Activated CD8-positive, alpha-beta memory T cell treated with anti-CD3 and anti-CD28 coated beads for 1 hour (primary cell): ENCODE results near the gene CYP27B1.
A peak's percentile ranks its signal among the peaks of the same experiment; 100 is the strongest.

ENCODE experiments used
- DNase-seq, 2 donors: peaks; one replicate each; pipeline ENCODE4 v3.0.0-alpha.2; 2020; ENCODE audit warnings: low read depth in 1 of 2; ENCODE audit errors: extremely low read depth in 1 of 2

The CYP27B1 gene

GRCh38 chr12:57767305-57767698 lies 424 bp upstream of the CYP27B1 start:
- no peak for DNase-seq

GRCh38 chr12:57765698-57766463 lies 997 bp downstream of the CYP27B1 start:
- DNase-seq: no peak

DNA sequence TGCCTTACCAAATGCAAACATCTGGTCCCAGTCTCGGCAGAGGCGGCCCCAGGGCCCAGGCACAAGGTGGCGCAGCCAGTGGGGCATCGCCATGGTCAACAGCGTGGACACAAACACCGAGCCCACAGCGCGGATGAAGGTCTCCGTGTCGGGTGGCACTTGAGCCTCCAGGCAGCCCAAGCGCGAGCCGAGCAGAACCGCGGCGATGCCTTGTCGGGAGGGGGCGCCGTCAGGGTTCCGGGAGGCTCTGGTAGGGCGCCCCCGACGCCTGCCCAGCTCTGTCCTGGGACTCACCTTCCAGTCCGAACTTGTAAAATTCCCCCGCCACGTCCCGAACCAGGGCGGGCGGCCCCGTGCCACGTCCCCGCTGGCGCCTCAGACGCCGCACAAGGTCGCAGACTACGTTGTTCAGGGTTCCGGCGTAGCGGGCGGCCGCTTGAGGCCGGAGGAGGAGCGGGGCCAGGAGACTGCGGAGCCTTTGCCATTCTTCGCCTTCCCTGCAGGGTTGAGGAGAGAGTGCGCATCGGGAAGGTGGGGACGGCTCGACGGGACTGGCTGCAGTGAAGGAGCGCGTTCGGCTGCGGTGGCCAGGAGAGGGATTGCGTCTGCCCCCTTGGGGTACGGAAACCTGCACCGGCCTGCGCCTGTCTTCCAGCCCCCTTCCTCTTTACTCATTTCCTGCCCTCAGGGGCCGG lies 1.7 kb downstream of the CYP27B1 start:
- DNase-seq: no peak

- DNase-seq: no peak
Measured at GRCh38 chr12:57764662-57765002, 2.2 kb downstream of the CYP27B1 start.

- no peak for DNase-seq
Measured at GRCh38 chr12:57763881-57764661, 2.8 kb downstream of the CYP27B1 start.

- no peak for DNase-seq
Measured at GRCh38 chr12:57762463-57762862, 4.4 kb downstream of the CYP27B1 start.

DNA sequence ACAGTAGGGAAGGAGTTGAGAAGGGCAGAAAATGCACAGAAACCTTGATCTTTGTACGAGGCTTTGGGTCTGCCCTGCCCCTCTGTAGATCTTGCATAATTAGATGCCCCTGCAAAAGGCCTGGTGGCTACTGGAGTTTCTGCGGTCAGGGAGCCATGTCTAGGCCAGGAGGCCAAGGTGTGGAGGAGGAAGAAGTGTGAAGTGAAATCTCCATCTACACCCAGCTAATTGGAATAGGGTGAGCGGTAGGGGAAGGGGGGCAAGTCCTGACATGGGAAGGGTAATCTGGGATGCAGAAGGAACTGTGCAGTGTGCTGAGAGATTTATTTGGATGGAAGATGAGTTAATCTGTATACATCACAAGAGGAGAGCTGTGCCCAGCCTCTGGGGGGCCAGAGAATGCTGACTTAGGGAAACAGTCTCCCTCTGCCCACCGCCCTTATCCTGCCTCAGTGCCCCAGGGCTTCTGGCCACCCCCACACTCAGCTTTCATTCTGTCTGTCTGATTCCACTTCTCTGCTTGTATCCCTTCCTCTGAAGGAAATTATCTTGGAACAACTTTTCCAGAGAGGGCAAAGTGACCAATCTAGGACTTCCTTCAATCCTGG lies 5.4 kb downstream of the CYP27B1 start:
- no peak for DNase-seq

DNA sequence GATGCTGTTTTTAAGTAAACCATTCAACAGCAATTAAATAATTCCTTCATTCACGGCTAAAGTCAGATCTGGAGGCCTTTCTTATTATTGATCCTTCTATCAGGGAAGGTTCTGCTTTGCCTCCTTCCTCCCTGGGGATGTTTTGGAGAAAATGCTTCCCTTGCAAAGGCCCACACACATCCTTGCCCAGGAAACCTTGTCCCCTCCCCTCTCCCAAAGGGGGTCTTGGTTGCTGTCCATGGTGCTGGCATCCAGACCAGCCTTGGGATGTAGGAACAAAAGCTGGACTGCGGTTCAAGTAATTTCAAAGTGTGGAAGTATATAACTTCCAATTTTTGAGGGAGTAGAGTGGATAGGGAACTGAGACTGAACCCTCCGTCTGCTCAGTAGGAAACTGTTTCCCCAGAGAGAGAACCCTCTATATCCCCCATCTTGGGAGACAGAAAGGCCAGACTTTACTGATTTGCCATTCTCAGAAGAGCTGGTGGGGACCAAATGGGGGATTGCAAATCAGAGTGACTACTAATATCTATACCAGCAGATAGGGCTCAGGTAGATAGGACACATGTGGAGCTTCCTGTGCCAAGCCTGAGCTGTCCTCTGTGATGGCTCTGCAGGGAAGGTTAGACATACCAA lies 6.4 kb downstream of the CYP27B1 start:
- DNase-seq: no peak

DNA sequence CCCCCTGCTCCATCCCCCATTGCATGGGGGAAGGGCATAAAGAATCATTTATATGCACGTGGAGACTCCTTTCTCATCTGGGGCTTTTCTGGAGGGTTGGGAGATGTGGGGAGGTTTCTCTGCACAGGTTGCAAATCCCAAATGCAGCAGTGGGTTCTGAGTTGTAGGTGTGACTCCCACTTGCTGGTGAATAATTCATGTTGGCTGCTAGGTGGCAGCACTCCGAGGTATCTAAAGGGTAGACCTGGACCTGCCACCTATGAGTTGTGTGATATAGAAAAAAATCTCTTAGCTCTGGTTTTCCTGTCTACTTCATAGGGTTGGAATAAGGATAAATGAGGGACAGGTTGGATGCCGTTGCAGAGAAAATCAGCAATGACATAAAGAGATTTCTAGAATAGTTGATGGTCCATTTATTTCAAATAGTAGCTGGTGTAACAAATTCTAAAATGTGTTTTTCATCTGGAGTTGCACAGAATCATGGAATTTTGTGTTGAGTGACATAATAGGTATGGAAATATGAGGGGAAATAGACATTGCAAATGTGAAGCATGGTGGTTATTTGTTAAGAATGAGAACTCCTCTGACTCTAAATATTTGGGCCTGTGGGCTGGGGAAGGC lies 7.4 kb downstream of the CYP27B1 start:
- no peak for DNase-seq

DNA sequence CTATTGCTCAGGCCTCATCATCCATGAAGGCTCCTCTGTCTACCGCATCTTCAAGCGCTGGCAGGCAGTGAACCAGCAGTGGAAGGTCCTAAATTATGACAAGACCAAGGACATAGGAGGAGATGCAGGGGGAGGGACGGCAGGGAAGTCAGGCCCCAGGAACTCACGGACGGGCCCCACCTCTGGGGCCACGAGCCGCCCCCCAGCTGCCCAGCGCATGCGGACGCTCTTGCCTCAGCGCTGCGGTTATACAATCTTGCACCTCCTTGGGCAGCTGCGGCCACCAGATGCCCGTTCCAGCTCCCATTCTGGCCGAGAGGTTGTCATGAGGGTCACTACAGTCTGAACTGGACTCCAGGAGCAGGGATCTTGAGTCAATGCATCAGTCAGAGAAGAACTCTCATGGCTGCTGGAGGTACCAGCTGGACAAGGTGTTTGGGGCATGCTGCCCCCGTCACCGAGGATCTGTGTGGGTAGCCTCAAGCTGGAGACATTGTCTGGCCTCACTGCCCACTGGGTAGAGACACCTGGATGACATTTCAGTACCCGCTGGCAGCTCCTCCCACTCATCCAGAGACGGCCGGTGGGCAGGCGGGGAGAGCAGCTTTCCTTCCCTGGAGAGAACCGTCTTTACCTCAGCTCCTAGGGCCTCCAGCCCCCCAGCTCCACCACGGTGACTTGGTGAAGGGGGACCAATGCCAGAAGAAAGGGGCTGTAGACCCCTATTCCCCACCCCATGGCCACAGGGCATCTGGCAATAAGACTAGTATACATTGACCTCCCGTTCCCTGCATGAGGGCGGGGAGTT lies 8.1 kb downstream of the CYP27B1 start:
- no peak for DNase-seq

DNA sequence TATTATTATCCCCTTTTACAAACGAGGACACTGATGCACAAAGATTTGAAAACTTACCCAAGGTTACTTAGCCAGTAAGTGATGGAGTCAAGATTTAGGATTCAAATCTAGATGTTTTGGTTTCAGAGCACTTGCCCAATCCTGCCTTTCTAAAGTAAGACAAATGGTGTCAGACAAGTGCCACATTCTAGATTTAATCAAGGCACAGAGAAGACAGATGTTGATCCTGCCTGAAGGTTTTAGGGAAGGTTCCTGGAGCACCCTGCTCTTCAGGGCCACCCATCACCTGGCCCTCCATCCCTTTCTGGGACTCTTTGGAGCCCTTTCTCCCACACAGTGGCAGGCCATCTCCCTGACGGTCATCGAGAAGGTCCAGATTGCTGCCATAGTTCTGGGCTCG lies 9.1 kb downstream of the CYP27B1 start:
- no peak for DNase-seq

DNA sequence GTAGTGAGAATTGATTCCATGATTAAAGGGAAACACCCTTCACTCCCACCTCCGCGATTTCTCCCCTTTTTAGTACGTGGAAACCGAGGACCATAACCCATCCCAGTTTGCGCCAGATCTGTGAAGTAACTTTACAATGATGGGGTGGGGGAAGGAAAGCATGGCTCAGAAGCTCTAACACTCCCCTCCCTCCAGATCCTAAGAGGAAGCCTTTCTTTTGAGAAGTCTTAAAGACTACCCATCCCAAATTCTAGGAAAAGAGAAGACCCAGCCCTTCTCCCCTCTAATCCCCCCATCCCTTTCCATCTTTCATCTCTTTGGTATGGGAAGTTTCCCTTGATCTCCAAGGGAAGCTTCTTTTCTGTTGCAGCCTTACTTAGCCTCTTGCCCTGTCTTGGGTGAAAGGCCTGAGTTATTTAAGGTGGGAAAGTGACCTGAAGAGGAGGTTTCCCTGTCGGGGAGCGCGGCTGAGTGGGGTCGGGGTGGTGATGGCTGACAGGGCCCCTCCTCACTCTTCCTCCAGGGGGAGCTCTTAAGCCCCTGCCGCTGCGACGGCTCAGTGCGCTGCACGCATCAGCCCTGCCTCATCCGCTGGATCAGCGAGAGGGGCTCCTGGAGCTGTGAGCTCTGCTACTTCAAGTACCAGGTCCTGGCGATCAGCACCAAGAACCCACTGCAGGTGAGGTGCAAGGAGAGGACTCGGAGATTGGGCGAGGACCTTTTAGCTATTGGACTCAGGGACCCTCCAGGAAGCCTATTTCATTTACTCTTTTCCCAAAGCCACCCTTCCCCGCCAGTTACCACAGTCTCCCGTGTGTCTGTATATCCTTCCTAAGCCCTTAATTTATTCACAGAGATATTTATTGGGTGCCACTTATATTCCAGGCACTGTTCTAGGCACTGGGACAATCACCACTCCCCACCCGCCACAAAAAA lies 10.2 kb downstream of the CYP27B1 start:
- DNase-seq: no peak

GRCh38 chr12:57755454-57756372 lies 11.2 kb downstream of the CYP27B1 start:
- no peak for DNase-seq

DNA sequence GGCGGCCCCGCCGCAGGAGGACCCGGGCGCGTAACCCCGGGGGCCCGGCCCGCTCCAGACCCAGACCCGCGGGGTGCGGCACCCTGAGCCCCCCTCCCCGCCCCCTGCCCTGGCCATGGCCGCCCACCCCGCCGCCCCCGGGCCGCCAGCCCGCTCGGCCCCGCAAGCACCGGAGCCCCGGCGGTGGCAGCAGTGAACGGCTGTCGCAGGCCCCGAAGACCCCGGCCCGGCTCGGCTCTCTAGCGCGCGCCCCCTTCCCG lies 11.8 kb downstream of the CYP27B1 start:
- DNase-seq: no peak

GRCh38 chr12:57754411-57755193 lies 12.3 kb downstream of the CYP27B1 start, which contains the start of gene MARCHF9:
MARCHF9 (plus strand) TSS chr12:57755103; CDS start chr12:57755529, 426 bp downstream.
- peak; percentile 62 to 65 for DNase-seq

DNA sequence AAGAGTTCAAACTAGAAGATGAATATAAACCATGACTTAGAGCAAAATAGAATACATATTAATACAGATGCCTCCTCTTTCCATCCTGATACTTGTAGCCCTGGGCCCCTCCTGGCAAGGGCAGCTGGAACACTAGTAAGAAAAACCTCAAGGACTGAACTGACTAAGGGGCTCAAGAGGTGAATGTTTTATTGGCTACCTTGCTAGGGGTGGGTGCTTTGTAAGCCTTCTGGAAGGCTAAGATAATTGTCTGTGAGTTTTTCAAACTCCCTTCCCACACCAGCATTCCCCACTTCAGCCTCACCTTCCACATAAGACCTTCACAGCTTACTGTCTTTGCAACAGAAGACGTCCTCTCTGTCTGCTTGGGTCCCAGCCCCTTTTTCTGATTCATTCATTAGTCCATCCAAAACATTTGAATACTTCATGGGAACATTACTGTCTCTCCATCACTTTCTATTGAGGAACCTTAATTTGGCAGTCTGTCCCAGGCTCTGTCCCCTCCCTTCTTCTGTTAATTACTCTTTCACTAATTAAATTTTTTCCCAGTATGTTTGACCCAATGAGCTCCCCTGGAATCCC lies 13.0 kb downstream of the CYP27B1 start:
- DNase-seq: no peak

- DNase-seq: no peak
Measured at GRCh38 chr12:57752668-57753000, 14.2 kb downstream of the CYP27B1 start.
